ENCODE data around the gene MCF2L2. TPM values are rescaled to one million over a fixed set of nuclear protein-coding genes. Genes with fewer than 3 reads are reported as not detected.

MCF2L2 gene
- total RNA-seq, 1 donor from 2014 or later, result 2.6 TPM

DNA sequence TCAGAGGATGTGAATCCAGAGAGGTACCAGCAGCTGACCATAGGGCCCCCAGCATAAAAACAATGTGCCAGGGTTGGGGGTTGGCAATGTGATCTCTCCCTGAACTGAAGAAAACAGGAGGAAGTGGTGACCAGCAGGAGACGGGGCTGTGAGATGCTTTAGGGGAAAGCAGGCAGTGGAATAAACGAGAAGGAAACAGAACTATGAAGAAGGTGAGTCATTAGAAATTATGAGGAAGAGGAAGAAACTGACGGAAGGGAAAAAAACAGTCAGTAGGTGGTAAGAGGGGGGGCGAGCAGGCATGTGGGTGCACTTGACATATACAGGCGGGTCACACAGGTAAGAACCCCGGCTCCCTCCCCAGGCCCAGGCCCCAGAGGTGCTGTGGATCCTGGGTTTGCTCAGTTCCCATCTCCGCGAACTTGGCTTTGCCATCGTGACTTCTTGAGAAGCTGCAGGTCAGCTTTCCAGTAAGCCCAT lies 217.5 kb downstream of the MCF2L2 start:
- ATAC-seq (peak; percentile 79), DNase-seq (ENCODE audit: low spot score) (no peak)
- intact Hi-C loops (cut with DNase I), result no loop called here

DNA sequence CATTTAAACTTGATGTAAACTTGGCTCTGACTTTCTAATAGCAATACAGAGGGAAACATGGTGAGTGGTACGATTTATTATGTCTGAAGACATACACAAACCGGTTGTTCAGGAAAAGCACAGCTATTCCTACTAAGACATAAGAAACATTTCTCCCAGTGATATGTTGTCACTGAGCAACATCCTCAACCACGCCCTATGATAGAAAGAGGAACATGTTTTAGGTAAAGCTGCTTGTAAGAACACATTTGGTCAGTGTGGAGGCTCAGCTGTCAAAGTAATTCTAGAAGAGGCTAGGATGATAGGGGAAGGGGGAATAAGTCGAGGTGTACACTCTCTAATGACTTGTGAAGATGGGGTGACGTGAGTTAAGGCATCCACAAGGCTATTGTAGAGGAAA lies 218.1 kb downstream of the MCF2L2 start:
- intact Hi-C loops (cut with DNase I), result no loop called here

GRCh38 chr3:183208800-183209199 lies 219.6 kb downstream of the MCF2L2 start:
- no peak for ATAC-seq
- DNase-seq (ENCODE audit: low spot score), result no peak
- intact Hi-C loops (cut with DNase I), result no loop called here

More for the DNA sequence above, 218.1 kb downstream of the MCF2L2 start:
- DNase-seq (ENCODE audit: low spot score) (no peak), ATAC-seq (peak; percentile 47)

DNA sequence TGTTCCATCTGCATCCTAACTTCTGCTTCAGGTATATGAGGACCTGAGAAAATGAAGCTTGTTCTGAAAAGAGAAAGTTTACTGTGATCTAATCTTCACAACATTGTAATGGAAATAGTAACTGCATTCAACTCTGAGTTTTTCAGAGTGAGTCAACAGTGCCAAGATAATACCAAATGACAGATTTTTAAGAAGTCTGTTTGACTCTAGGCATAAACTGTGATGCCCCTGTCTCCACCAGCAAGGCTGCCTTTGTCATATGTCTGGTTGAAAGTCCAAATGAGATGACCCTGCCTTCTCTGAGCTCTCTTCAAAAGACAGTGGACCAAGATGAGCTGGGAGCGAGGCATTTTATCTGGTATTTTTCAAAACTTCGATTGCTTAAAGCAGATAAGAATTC lies 220.2 kb downstream of the MCF2L2 start:
- DNase-seq (ENCODE audit: low spot score) (no peak), ATAC-seq (no peak)
- intact Hi-C loops (cut with DNase I), result no loop called here

DNA sequence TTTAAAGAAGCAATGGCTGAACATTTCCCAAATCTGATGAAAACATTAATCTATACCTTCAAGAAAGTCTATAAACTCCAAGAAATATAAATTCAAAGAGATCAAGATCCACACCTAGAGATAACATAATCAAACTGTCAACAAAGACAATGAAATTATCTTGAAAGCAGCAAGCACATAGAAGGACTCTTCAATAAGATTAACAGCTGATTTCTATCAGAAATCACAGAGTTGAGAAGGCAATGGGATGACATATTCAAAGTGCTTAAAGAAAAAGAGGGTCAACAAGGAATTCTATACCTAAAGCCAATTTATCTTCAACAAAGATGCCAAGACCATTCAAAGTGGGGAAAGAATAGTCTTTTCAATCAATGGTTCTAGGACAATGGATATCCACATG lies 224.7 kb downstream of the MCF2L2 start:
- ATAC-seq (no peak), DNase-seq (ENCODE audit: low spot score) (no peak)
- intact Hi-C loops (cut with DNase I), result no loop called here

DNA sequence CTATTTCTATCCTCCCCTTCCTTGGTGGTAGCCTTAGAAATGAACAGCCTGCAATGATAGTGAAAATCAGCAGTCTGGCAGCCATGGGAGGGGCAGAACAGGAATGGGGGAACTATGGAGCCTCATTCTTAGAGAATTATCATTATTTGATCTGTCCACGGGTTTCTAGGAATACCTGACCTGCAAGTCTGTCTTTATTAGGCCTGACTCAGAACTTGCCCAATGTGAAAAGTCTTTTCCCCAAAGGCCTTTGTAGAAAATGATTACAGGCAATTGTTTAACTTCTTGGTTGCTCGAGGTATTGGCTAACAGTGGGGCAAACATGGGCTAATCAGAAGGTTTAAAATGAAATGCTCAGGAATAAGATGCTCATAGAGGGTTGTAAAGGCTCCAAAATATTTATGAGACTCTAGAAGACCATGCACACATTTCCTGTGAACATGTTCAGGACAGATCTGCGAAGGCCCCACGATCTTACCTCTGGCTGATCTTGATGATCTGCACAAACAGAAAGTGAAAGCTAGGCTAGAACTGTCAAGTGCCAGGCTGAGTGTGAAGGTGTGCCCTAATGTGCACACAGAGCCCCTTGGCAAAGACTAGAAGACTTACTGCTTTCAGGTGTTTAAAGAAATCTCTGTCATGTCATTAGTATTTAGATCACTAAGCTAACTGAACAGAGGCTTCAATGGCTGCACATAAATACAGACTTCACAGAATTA lies 226.3 kb downstream of the MCF2L2 start:
- intact Hi-C loops (cut with DNase I), result no loop called here
- DNase-seq (ENCODE audit: low spot score) (no peak), ATAC-seq (no peak)

GRCh38 chr3:183198939-183199338 lies 229.5 kb downstream of the MCF2L2 start:
- ATAC-seq, result no peak
- intact Hi-C loops (cut with DNase I), result no loop called here
- no peak for DNase-seq (ENCODE audit: low spot score)

DNA sequence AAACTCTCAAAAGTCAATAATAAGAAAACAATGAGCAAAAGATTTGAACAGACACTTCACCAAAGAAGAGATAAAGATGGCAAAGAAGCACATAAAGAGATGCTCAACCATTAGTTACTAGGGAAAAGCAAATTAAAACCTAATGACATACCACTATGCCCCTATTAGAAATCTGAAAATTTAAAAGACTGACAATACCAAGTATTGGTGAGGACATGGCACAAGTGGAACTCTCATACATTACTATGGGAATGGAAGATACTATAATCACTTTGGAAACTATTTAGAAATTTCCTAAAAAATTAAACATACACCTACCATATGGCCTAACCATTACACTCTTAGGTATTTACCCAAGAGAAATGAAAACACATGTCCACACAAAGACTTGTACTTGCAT lies 230.7 kb downstream of the MCF2L2 start:
- no peak for ATAC-seq
- no peak for DNase-seq (ENCODE audit: low spot score)
- intact Hi-C loops (cut with DNase I), result no loop called here

GRCh38 chr3:183195266-183195665 lies 233.2 kb downstream of the MCF2L2 start:
- ATAC-seq (no peak), DNase-seq (ENCODE audit: low spot score) (no peak)
- intact Hi-C loops (cut with DNase I), result no loop called here

- ATAC-seq, result no peak
- intact Hi-C loops (cut with DNase I), result no loop called here
- DNase-seq (ENCODE audit: low spot score), result no peak
Observed at GRCh38 chr3:183193762-183194689, 234.4 kb downstream of the MCF2L2 start.

DNA sequence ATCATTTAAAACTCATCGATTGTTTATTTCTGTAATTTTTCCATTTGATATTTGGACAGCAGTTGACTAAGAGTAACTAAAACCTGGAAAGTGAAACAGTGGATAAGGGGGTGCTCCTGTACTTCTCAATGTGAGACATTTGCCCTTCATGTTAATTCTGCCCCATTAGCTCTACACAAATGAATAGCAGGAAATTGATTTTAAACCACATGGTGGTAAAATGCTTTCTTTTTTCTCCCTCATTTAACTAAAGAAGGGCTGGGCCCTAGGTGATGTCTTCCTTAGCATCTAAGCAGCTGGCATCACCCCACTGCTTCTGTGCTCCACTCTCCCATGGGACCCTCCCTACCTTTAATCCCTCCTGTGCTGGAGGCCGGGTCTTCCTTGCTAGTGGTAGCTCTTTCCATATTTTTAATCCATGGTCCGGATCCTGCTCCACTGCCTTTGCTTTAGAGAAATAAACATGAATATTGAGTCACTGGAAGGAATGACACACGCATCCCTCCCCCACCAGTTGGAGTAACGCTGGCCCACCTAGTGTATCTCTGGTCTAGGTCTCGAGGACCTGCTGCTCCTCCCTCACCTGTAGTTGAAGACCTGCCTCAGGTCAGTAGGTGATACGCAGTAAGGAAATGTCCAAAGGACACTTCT lies 235.6 kb downstream of the MCF2L2 start:
- DNase-seq (ENCODE audit: low spot score) (no peak), ATAC-seq (no peak)
- intact Hi-C loops (cut with DNase I), result no loop called here

- DNase-seq (ENCODE audit: low spot score), result no peak
- intact Hi-C loops (cut with DNase I), result loop anchor here (5.0 to 10.0 kb wide), 2 partner anchors 55 to 193 kb away; no protein-coding TSS in a partner anchor
- no peak for ATAC-seq
Observed at GRCh38 chr3:183189641-183190040, 238.8 kb downstream of the MCF2L2 start.

DNA sequence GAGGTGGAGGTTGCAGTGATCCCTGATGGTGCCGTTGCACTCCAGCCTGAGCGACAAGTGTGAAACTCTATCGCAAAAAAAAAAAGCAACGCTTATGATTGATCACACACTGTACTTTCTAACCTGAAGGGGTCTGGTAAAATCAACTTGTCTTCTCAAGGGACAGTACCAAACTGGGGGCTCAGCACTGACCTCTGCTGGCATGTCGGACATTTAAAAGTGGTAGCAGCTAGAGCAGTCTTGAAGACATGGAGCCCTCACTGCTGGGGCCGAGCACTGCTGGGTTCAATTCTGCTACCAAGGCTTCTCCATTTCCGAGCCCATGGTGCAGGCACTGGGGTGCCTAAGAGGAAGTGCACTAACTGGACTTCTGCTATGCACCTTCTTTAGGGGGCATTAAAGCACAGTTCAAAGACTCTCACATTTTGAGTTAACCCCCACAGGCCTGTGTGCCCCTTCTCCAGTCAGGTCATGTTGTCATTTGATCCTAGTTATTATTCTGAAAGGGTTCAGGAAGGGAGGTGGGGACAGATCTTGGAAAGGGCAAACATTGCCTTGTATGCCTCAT lies 239.4 kb downstream of the MCF2L2 start:
- ATAC-seq (peak; percentile 69), DNase-seq (ENCODE audit: low spot score) (no peak)
- intact Hi-C loops (cut with DNase I), result loop anchor here (5.0 to 10.0 kb wide), 2 partner anchors 54 to 193 kb away; no protein-coding TSS in a partner anchor

GRCh38 chr3:183185696-183186095 lies 242.7 kb downstream of the MCF2L2 start:
- no peak for ATAC-seq
- DNase-seq (ENCODE audit: low spot score), result no peak
- intact Hi-C loops (cut with DNase I), result loop anchor here (5.0 to 10.0 kb wide), 2 partner anchors 51 to 197 kb away; no protein-coding TSS in a partner anchor

DNA sequence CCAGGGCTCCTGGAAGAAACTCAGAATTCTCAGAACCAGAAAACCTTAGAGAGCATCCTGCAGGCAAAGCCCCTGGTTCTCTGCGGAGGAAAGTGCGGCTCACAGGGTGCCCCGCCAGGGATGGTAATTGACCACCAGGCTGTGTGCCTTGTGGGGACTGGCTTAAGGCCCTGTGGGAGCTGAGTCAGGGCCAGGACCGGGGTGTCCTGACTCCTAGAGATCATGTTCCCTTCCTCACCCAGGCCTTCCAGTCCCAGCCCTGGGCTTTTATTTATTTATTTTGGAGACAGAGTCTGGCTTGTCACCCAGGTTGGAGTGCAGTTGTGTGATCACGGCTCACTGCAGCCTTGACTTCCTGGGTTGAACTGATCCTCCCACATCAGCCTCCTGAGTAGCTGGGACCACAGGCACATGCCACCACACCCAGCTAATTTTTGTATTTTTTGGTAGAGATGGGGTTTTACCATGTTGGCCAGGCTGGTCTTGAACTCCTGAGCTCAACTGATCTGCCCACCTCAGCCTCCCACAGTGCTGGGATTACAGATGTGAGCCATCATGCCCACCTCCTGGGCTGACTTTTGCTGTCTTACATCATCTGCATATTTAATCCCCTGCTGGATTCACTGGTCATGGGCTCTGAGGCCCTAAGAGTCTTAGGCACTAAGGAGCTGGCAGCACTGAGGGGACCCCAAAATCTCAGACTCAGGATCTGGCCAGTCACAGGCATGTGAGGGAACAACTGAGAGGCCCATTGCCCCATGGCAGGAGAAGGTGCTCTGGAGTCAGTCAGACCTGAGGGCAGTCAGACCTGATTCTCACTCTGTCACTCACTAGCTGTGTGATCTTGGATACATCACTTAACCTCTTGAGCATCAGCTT lies 245.4 kb downstream of the MCF2L2 start:
- intact Hi-C loops (cut with DNase I), result loop anchor here (10.0 kb wide), 1 partner anchor 48 kb away; no protein-coding TSS in a partner anchor
- no peak for ATAC-seq
- no peak for DNase-seq (ENCODE audit: low spot score)

GRCh38 chr3:183182073-183182472 lies 246.3 kb downstream of the MCF2L2 start:
- no peak for ATAC-seq
- intact Hi-C loops (cut with DNase I), result loop anchor here (10.0 kb wide), 1 partner anchor 47 kb away; no protein-coding TSS in a partner anchor
- DNase-seq (ENCODE audit: low spot score), result no peak

- DNase-seq (ENCODE audit: low spot score) (no peak), ATAC-seq (no peak)
- intact Hi-C loops (cut with DNase I), result loop anchor here (10.0 kb wide), 1 partner anchor 47 kb away; no protein-coding TSS in a partner anchor
Observed at GRCh38 chr3:183181606-183182005, 246.8 kb downstream of the MCF2L2 start.

GRCh38 chr3:183180784-183181295 lies 247.6 kb downstream of the MCF2L2 start:
- intact Hi-C loops (cut with DNase I), result loop anchor here (10.0 kb wide), 1 partner anchor 46 kb away; no protein-coding TSS in a partner anchor
- DNase-seq (ENCODE audit: low spot score), result no peak
- ATAC-seq, result no peak
